HepG2 (cell line): ENCODE results near the gene PREX1. TPM values are rescaled to one million over a fixed set of nuclear protein-coding genes. Genes with fewer than 3 reads are reported as not detected.

Experiments
- ATAC-seq: fragments of 200-7000 bp; cut with Tn5 transposase; 3 replicates; pipeline ENCODE4 v1.9.1; 2020; ENCODE audit warnings: mild to moderate bottlenecking, moderate library complexity
- BruUV-seq: library from RNA; stranded (reverse); fragments of 400-500 nt; replicated peaks from 2 replicates; lab custom pipeline; 2021; lab: Mats Ljungman, UMichigan
- CTCF ChIA-PET: fragments of 300-600 bp; formaldehyde crosslinking; extraction: SDS; loops from one replicate; lab custom pipeline; 2021; ENCODE audit warnings: low total read pairs, inconsistent platforms, low intra/inter-chr PET ratio; lab: Yijun Ruan, JAX
- POLR2A ChIA-PET: fragments of 350-600 bp; sonication (Branson Sonifier 250); formaldehyde crosslinking; loops from one replicate; lab custom pipeline; 2020; ENCODE audit warnings: antibody characterized with exemption, inconsistent platforms; lab: Yijun Ruan, JAX
- DNase-seq: peaks from one replicate; pipeline ENCODE4 v3.0.0-alpha.2; 2015; ENCODE audit warnings: low spot score
- FAIRE-seq: peaks from 3 replicates; lab custom pipeline; 2011; peaks lifted over from hg19 to GRCh38; lab: Jason Lieb, UNC
- H2AFZ ChIP-seq: one replicate; pipeline ENCODE4 v1.6.1; 2011; ENCODE audit warnings: low read length, inconsistent platforms
- H3K27ac ChIP-seq: fragments of 300-600 bp; 3 replicates; pipeline ENCODE4 v1.8.0; 2011; ENCODE audit warnings: mixed run types, mild to moderate bottlenecking, mixed read lengths, low read length, inconsistent platforms; ENCODE audit not compliant: insufficient read depth; ENCODE audit errors: extremely low read length
- H3K27me3 ChIP-seq, 2 experiments: fragments of 200-600 bp in 1 of 2; 2 replicates in 1 of 2; 3 replicates in 1 of 2; pipeline versions ENCODE4 v1.6.0 to v1.8.0; 2011; ENCODE audit warnings: low read length in 2 of 2, mild to moderate bottlenecking in 2 of 2, moderate library complexity in 2 of 2, inconsistent platforms in 1 of 2; ENCODE audit not compliant: insufficient read depth in 2 of 2, control insufficient read depth in 1 of 2
- H3K36me3 ChIP-seq, 2 experiments: fragments of 200-600 bp in 1 of 2; replicated peaks in 1 of 2; 2 replicates in 1 of 2; 3 replicates in 1 of 2; pipeline versions ENCODE4 v1.5.1 to v1.8.0; 2011; ENCODE audit warnings: low read length in 2 of 2, inconsistent platforms in 1 of 2; ENCODE audit not compliant: insufficient read depth in 2 of 2, control insufficient read depth in 1 of 2
- H3K4me1 ChIP-seq: 2 replicates; pipeline ENCODE4 v1.5.1; 2012; ENCODE audit warnings: low read length, inconsistent platforms; ENCODE audit not compliant: insufficient read depth
- H3K4me2 ChIP-seq: 2 replicates; pipeline ENCODE4 v1.6.0; 2011; ENCODE audit warnings: low read depth, low read length, inconsistent platforms
- H3K4me3 ChIP-seq, 3 experiments: fragments of 200-600 bp in 1 of 3; sonication (generic), shearing (Covaris generic) in 1 of 3; replicated peaks in 1 of 3; 2 replicates each; pipeline ENCODE4 v1.5.1; 2011 to 2016; ENCODE audit warnings: low read length in 3 of 3, inconsistent platforms in 2 of 3, low read depth in 2 of 3, mild to moderate bottlenecking in 2 of 3, control low read depth in 1 of 3, mixed read lengths in 1 of 3; ENCODE audit not compliant: insufficient read depth in 1 of 3
- H3K79me2 ChIP-seq: one replicate; pipeline ENCODE4 v1.6.1; 2011; ENCODE audit warnings: low read length, inconsistent platforms; ENCODE audit not compliant: insufficient read depth
- H3K9ac ChIP-seq: 2 replicates; pipeline ENCODE4 v1.6.0; 2011; ENCODE audit warnings: mild to moderate bottlenecking, low read depth, low read length, inconsistent platforms; ENCODE audit not compliant: insufficient read depth
- H3K9me3 ChIP-seq: 2 replicates; pipeline ENCODE4 v1.5.1; 2012; ENCODE audit warnings: mild to moderate bottlenecking, low read length
- H4K20me1 ChIP-seq: 2 replicates; pipeline ENCODE4 v1.6.0; 2011; ENCODE audit warnings: inconsistent platforms, mild to moderate bottlenecking, low read length, moderate library complexity; ENCODE audit not compliant: insufficient read depth
- RFXANK ChIP-seq: IDR thresholded peaks from 2 replicates; pipeline ENCODE4 v1.6.1; 2016
- ZNF768 ChIP-seq: sonication (generic); formaldehyde crosslinking; IDR thresholded peaks from 2 replicates; pipeline ENCODE4 v1.4.0; 2020; ENCODE audit warnings: missing genetic modification reagents
- ZNF775 ChIP-seq: sonication (generic); formaldehyde crosslinking; IDR thresholded peaks from 2 replicates; pipeline ENCODE4 v1.4.0; 2020; ENCODE audit warnings: missing genetic modification reagents, mild to moderate bottlenecking, moderate library complexity, borderline replicate concordance
- WGBS: methylation state at CpG from one replicate; pipeline ENCODE4 v1.1.6; 2017; ENCODE audit warnings: low lambda C conversion rate; 5-methylcytosine and 5-hydroxymethylcytosine counted together
- in situ Hi-C: cut with HindIII; loops from 2 replicates; pipeline ENCODE4 v1.10.0; 2017; ENCODE audit warnings: low pct_unique_long_range_greater_than_20kb; ENCODE audit not compliant: extremely low pct_ligation_motif_present
- intact Hi-C: fragments of 100-400 bp; cut with micrococcal nuclease; formaldehyde crosslinking; loops from one replicate; pipeline ENCODE4 v1.10.0; 2022; ENCODE audit not compliant: unreplicated experiment
- polyA plus RNA-seq, 8 experiments: library from polyadenylated mRNA; depleted of rRNA in 3 of 8; stranded (reverse) in 7 of 8; unstranded in 1 of 8; fragments of >200 nt; fragmentation: Illumina TruSeq in 4 of 8; extraction: Trizol in 4 of 8; gene quantifications; 2 replicates each; pipeline versions ENCODE4 v1.2.1 to v1.2.3, GENCODE V29; 2011 to 2016; ENCODE audit warnings: low read depth in 4 of 8, missing spikeins in 1 of 8, mixed read lengths in 1 of 8; ENCODE audit not compliant: insufficient read depth in 1 of 8
- total RNA-seq, 5 experiments: library from RNA; depleted of rRNA; stranded (reverse); fragments of >200 nt; fragmentation: Illumina TruSeq; extraction: Trizol; gene quantifications; 2 replicates each; pipeline ENCODE4 v1.2.3, GENCODE V29; 2016; ENCODE audit warnings: low read depth in 1 of 5
- TF ChIP-seq, protein P1 (sequence below): sonication (generic); formaldehyde crosslinking; IDR thresholded peaks from 2 replicates; pipeline ENCODE4 v1.5.1; 2020; ENCODE audit warnings: mild to moderate bottlenecking, missing genetic modification reagents

Gene PREX1
- total and polyA plus RNA-seq, 2 of the 13 experiments (the other 11 are each of a cell fraction or from before 2014, with no cell fraction given), result 0.02 to 0.04 TPM

DNA sequence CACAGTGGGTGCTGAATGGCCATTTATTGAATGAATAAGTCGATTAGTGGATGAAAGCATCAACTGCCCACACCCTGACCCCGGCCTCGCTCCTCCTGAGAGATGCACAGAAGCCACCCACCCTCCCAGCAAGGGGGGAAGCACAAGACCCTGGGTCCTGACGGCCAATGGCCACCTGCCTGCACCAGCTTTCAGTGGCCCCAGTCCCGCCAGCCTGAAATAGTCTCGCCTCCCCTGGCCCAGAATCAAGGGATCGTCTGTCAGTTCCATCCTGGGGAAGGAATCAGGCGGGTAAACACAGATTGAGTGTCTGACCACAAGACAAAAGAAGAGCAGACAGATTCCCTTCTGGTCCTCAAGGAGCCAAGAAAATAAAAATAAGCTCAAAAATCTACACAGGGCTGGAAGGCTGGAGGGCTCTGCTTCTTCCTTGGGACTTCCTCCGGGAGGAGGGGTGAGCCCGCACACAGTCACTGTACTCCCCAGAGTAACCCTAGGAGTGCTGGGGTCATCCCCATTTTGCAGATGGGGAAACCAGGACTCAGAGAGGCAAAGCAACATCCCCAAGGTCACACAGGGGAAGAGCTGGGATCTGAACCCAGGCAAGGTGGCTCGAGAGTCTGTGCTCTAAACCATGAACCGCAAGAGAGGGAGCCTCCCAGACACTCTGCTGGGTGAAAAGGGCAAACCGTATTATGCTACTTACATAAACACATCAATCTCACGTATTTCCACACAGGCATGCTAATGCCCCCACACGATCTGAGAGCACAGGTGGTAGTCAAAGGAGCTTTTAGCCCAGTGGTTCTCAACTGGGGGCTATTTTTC, 7.8 kb downstream of the PREX1 start:
- TF ChIP-seq, protein P1, sequence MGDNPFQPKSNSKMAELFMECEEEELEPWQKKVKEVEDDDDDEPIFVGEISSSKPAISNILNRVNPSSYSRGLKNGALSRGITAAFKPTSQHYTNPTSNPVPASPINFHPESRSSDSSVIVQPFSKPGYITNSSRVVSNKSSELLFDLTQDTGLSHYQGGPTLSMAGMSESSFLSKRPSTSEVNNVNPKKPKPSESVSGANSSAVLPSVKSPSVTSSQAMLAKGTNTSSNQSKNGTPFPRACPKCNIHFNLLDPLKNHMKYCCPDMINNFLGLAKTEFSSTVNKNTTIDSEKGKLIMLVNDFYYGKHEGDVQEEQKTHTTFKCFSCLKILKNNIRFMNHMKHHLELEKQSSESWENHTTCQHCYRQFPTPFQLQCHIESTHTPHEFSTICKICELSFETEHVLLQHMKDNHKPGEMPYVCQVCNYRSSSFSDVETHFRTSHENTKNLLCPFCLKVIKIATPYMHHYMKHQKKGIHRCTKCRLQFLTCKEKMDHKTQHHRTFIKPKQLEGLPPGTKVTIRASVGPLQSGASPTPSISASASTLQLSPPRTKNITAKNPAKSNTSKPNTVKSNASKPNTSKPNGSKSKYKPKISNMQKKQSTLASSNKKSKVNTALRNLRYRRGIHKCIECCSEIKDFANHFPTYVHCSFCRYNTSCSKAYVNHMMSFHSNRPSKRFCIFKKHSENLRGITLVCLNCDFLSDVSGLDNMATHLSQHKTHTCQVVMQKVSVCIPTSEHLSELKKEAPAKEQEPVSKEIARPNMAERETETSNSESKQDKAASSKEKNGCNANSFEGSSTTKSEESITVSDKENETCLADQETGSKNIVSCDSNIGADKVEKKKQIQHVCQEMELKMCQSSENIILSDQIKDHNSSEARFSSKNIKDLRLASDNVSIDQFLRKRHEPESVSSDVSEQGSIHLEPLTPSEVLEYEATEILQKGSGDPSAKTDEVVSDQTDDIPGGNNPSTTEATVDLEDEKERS (CRISPR knock-in tag), result no peak
- TF ChIP-seq RFXANK (no peak), ZNF775 (CRISPR knock-in tag) (no peak), ZNF768 (peak; percentile 71)
- WGBS, result 15% methylated on average over 15 of the region's 15 CpGs
- Histone ChIP-seq H3K27ac (no peak overlapping the region), H3K9ac (no peak overlapping the region), H3K4me2 (no peak overlapping the region), H3K27me3 (peaks cover 8 to 94% of the 10 kb centered on the region in 2 experiments; a peak in 4 of 5 replicates), H2AFZ (no peak overlapping the region), H3K4me1 (no peaks in the 10 kb centered on the region), H3K9me3 (no peaks in the 10 kb centered on the region), H3K36me3 (no peaks in the 10 kb centered on the region), H4K20me1 (no peaks in the 10 kb centered on the region), H3K4me3 (no peak overlapping the region), H3K79me2 (no peaks in the 10 kb centered on the region)
- ChIA-PET CTCF (no interaction called here), POLR2A (no interaction called here)
- in situ Hi-C loops (no loop called here), intact Hi-C loops (loop anchor here (5.0 kb wide), 1 partner anchor 457 kb away; the partner anchor contains the start of gene ZNFX1)
- no TSS peak for BruUV-seq
- no peak for DNase-seq
- no peak for FAIRE-seq
- ATAC-seq, result no peak
